ENCODE measurements around the gene SGMS1.

GRCh38 chr10:50346942-50347341, 276.8 kb downstream of the SGMS1 start:
- TF ChIP-seq ZNF8 (CRISPR knock-in tag; IDR thresholded peaks at IDR 0.05) (no peak), ARNTL (CRISPR knock-in tag; IDR thresholded peaks at IDR 0.05; ENCODE audit: borderline replicate concordance, low read depth) (no peak), GLIS3 (CRISPR knock-in tag; IDR thresholded peaks at IDR 0.05) (no peak), RARB (CRISPR knock-in tag; IDR thresholded peaks at IDR 0.05) (no peak), TCF4 (CRISPR knock-in tag; IDR thresholded peaks at IDR 0.05; ENCODE audit: borderline replicate concordance) (no peak), TSHZ2 (CRISPR knock-in tag; IDR thresholded peaks at IDR 0.05) (no peak)
- TF ChIP-seq, protein P1, sequence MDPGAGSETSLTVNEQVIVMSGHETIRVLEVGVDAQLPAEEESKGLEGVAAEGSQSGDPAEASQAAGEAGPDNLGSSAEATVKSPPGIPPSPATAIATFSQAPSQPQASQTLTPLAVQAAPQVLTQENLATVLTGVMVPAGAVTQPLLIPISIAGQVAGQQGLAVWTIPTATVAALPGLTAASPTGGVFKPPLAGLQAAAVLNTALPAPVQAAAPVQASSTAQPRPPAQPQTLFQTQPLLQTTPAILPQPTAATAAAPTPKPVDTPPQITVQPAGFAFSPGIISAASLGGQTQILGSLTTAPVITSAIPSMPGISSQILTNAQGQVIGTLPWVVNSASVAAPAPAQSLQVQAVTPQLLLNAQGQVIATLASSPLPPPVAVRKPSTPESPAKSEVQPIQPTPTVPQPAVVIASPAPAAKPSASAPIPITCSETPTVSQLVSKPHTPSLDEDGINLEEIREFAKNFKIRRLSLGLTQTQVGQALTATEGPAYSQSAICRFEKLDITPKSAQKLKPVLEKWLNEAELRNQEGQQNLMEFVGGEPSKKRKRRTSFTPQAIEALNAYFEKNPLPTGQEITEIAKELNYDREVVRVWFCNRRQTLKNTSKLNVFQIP (CRISPR knock-in tag; IDR thresholded peaks at IDR 0.05; ENCODE audit: borderline replicate concordance, low read depth), result no peak

Measured in SK-N-SH treated with all-trans-retinoic acid at 6 μM for 48 hours (cell line).